Loucy (cell line): ENCODE results near the gene MT1E.

ENCODE experiments used
- H2AFZ ChIP-seq: fragments of 200-600 bp; sonication (generic); 2 replicates; pipeline ENCODE4 v1.6.0; 2016; ENCODE audit warnings: antibody characterized with exemption, mild to moderate bottlenecking, low read length, moderate library complexity
- H3F3A ChIP-seq: fragments of 200-600 bp; 2 replicates; pipeline ENCODE4 v1.6.0; 2016; ENCODE audit warnings: antibody characterized with exemption, low read depth, mild to moderate bottlenecking
- H3K27me3 ChIP-seq: fragments of 200-600 bp; sonication (generic); 2 replicates; pipeline ENCODE4 v1.6.1; 2014; ENCODE audit warnings: low read length, mild to moderate bottlenecking; ENCODE audit not compliant: insufficient read depth, poor library complexity, severe bottlenecking
- H3K36me3 ChIP-seq: fragments of 200-600 bp; sonication (generic); 2 replicates; pipeline ENCODE4 v1.6.1; 2016; ENCODE audit warnings: low read length; ENCODE audit not compliant: insufficient read depth
- H3K4me1 ChIP-seq: fragments of 200-600 bp; sonication (generic); 2 replicates; pipeline ENCODE4 v1.5.1; 2014; ENCODE audit warnings: low read length, mild to moderate bottlenecking; ENCODE audit not compliant: insufficient read depth, poor library complexity, severe bottlenecking
- H3K4me2 ChIP-seq: fragments of 200-600 bp; sonication (generic); 2 replicates; pipeline ENCODE4 v1.6.0; 2014; ENCODE audit warnings: antibody characterized with exemption, low read length, low read depth, mild to moderate bottlenecking; ENCODE audit not compliant: poor library complexity, severe bottlenecking
- H3K4me3 ChIP-seq: fragments of 200-600 bp; sonication (generic); 2 replicates; pipeline ENCODE4 v1.5.1; 2014; ENCODE audit warnings: low read length, mild to moderate bottlenecking, mixed read lengths; ENCODE audit not compliant: poor library complexity, severe bottlenecking
- H3K79me2 ChIP-seq: fragments of 200-600 bp; sonication (generic); 2 replicates; pipeline ENCODE4 v1.6.1; 2014; ENCODE audit warnings: low read length; ENCODE audit not compliant: insufficient read depth
- H3K9ac ChIP-seq: fragments of 200-600 bp; sonication (generic); 2 replicates; pipeline ENCODE4 v1.6.0; 2014; ENCODE audit warnings: mild to moderate bottlenecking, low read depth, low read length, moderate library complexity; ENCODE audit not compliant: poor library complexity, severe bottlenecking
- H3K9me2 ChIP-seq: fragments of 200-600 bp; sonication (generic); replicated peaks from 2 replicates; pipeline ENCODE4 v1.6.1; 2016; ENCODE audit warnings: low read depth, low read length, mixed read lengths
- H3K9me3 ChIP-seq: fragments of 200-600 bp; sonication (generic); 2 replicates; pipeline ENCODE4 v1.6.1; 2014; ENCODE audit warnings: mild to moderate bottlenecking, antibody characterized with exemption, low read length, low read depth; ENCODE audit not compliant: insufficient read depth
- H4K20me1 ChIP-seq: fragments of 200-600 bp; sonication (generic); 2 replicates; pipeline ENCODE4 v1.6.0; 2014; ENCODE audit warnings: antibody characterized with exemption, low read length, mild to moderate bottlenecking; ENCODE audit not compliant: insufficient read depth, poor library complexity, severe bottlenecking
- EZH2phosphoT487 ChIP-seq: fragments of 200-600 bp; IDR thresholded peaks from 2 replicates; pipeline ENCODE4 v1.6.1; 2018; ENCODE audit warnings: antibody characterized with exemption, mild to moderate bottlenecking, moderate library complexity, borderline replicate concordance
- TF ChIP-seq, protein P1 (sequence below): fragments of 200-600 bp; sonication (generic); conservative IDR thresholded peaks from 2 replicates; pipeline ENCODE4 v1.5.1; 2014; ENCODE audit warnings: mild to moderate bottlenecking, antibody characterized with exemption, low read length

MT1E gene

GRCh38 chr16:56628486-56629350 is 3.1 kb downstream of the MT1E start:
- TF ChIP-seq, protein P1, sequence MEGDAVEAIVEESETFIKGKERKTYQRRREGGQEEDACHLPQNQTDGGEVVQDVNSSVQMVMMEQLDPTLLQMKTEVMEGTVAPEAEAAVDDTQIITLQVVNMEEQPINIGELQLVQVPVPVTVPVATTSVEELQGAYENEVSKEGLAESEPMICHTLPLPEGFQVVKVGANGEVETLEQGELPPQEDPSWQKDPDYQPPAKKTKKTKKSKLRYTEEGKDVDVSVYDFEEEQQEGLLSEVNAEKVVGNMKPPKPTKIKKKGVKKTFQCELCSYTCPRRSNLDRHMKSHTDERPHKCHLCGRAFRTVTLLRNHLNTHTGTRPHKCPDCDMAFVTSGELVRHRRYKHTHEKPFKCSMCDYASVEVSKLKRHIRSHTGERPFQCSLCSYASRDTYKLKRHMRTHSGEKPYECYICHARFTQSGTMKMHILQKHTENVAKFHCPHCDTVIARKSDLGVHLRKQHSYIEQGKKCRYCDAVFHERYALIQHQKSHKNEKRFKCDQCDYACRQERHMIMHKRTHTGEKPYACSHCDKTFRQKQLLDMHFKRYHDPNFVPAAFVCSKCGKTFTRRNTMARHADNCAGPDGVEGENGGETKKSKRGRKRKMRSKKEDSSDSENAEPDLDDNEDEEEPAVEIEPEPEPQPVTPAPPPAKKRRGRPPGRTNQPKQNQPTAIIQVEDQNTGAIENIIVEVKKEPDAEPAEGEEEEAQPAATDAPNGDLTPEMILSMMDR, result no peak
- TF ChIP-seq EZH2phosphoT487, result no peak
- H3K27me3 ChIP-seq, result no peaks in the 10 kb centered on the region
- no peaks in the 10 kb centered on the region for H3K36me3 ChIP-seq
- no peaks in the 10 kb centered on the region for H4K20me1 ChIP-seq
- no peak overlapping the region for H2AFZ ChIP-seq
- no peaks in the 10 kb centered on the region for H3K4me1 ChIP-seq
- no peak overlapping the region for H3K4me2 ChIP-seq
- H3K4me3 ChIP-seq, result no peak overlapping the region
- no peak overlapping the region for H3K9ac ChIP-seq
- H3K79me2 ChIP-seq, result no peaks in the 10 kb centered on the region
- H3F3A ChIP-seq, result no peaks in the 10 kb centered on the region
- H3K9me3 ChIP-seq, result no peaks in the 10 kb centered on the region
- no peaks in the 10 kb centered on the region for H3K9me2 ChIP-seq

DNA sequence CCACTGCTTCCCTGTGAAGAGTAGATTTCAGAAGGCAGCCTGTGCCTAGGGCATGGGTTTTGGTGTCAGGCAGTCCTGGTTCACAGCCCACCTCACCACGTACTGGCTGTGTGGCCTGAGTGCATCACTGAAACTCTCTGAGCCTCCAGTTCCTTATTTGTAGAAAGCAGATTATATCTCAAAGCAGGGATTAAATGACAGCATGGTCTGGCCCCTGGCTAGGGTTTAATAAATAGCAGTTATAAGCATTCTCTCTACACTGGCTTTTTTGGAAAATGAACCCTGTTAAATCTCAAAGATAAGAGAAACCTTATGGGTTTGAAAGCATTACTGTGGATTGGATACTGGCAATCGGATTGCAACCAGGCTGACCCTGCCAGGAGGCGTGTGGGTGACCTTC is 4.0 kb downstream of the MT1E start:
- Histone ChIP-seq H3K27me3 (no peaks in the 10 kb centered on the region), H3K4me2 (no peak overlapping the region)

GRCh38 chr16:56630134-56630533 is 4.6 kb downstream of the MT1E start:
- Histone ChIP-seq H3K9ac (no peak overlapping the region), H2AFZ (no peak overlapping the region), H3K4me1 (no peaks in the 10 kb centered on the region), H3K9me2 (no peaks in the 10 kb centered on the region), H3F3A (no peaks in the 10 kb centered on the region), H3K9me3 (no peaks in the 10 kb centered on the region), H3K79me2 (no peaks in the 10 kb centered on the region), H3K4me3 (no peak overlapping the region), H3K27me3 (no peaks in the 10 kb centered on the region), H4K20me1 (no peaks in the 10 kb centered on the region), H3K36me3 (no peaks in the 10 kb centered on the region), H3K4me2 (no peak overlapping the region)
- no peak for TF ChIP-seq EZH2phosphoT487
- TF ChIP-seq, protein P1, result no peak

More for the DNA sequence above, 4.0 kb downstream of the MT1E start:
- TF ChIP-seq, protein P1, result no peak
- no peak for TF ChIP-seq EZH2phosphoT487
- no peaks in the 10 kb centered on the region for H3F3A ChIP-seq
- H4K20me1 ChIP-seq, result no peaks in the 10 kb centered on the region
- no peaks in the 10 kb centered on the region for H3K4me1 ChIP-seq
- H3K9me2 ChIP-seq, result no peaks in the 10 kb centered on the region
- H2AFZ ChIP-seq, result no peak overlapping the region
- no peaks in the 10 kb centered on the region for H3K79me2 ChIP-seq
- H3K9ac ChIP-seq, result no peak overlapping the region
- H3K4me3 ChIP-seq, result no peak overlapping the region
- H3K36me3 ChIP-seq, result no peaks in the 10 kb centered on the region
- H3K9me3 ChIP-seq, result no peaks in the 10 kb centered on the region
